GM19099 (cell line): Measurements from ENCODE around the gene PRSS53.

ENCODE experiments used
- POLR2A ChIP-seq: IDR thresholded peaks from 3 replicates; pipeline ENCODE4 v1.6.1; 2011; ENCODE audit warnings: low read depth; ENCODE audit not compliant: insufficient read length; ENCODE audit errors: extremely low read depth

The PRSS53 gene

GRCh38 chr16:31128711-31129567, 40.2 kb upstream of the PRSS53 start:
- no peak for TF ChIP-seq POLR2A

DNA sequence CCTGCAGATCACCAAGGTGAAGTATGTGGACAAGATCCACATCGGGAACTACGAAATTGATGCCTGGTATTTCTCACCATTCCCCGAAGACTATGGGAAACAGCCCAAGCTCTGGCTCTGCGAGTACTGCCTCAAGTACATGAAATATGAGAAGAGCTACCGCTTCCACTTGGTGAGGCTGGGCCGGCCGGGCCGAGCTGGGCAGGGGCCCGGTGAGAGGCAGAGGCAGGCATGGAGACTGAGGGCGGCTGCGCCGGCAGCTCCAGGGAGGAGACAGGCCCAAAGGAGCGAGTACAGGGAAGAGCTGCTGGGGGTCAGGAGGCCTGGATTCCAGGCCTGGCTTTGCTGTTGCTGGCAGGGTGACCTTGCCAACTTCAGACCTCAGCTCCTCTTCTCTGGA, 38.4 kb upstream of the PRSS53 start:
- no peak for TF ChIP-seq POLR2A

GRCh38 chr16:31125844-31126243, 37.1 kb upstream of the PRSS53 start:
- no peak for TF ChIP-seq POLR2A

GRCh38 chr16:31120129-31120528, 31.4 kb upstream of the PRSS53 start:
- no peak for TF ChIP-seq POLR2A

DNA sequence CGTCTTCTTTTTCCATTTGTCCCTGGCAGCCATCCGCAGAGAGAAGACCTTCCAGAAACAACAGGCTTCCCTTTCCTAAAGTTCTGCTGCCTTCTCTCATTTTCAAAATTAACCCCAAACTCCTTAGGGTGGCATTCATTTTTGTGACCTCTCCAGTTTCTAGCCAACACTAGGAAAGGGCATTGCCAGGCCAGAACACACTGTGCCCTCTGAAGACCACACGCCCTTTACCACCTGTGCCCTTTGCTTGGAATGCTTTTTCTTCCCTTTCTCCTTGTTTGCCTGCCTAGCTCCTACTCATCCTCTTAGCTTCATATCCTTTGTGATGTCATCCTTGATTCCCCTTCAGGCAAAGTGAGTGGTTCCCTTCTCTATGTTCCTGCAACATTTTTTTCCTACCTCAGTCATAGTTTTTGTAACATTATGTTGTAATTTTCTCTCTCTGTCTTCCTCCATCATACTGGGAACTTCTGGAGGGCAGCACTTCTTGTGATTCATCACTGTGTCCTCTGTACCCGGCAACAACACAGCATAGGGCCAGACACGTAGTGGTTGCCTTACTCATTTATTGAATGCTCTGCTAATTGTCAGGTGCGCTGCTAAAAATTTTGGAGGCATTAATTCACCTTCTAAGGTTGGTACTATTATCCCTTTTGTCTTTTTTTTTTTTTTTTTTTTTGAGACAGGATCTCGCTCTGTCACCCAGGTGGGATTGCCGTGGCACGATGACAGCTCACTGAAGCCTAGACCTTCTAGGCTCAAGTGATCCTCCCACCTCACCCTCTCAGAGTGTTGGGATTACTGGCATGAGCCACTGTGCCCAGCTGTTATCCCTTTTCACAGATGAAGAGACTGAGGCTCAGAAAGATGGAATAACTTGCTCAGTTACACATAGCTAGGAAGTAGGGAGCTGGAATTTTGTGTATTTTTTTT, 29.7 kb upstream of the PRSS53 start:
- no peak for TF ChIP-seq POLR2A

GRCh38 chr16:31117384-31118222, 28.9 kb upstream of the PRSS53 start, which contains the start of gene KAT8:
Gene KAT8, plus strand, starts transcription at chr16:31117664. Its CDS starts 18 bp downstream, at chr16:31117682.
- TF ChIP-seq POLR2A: peak; percentile 92

GRCh38 chr16:31114468-31114867, 25.7 kb upstream of the PRSS53 start:
- no peak for TF ChIP-seq POLR2A

GRCh38 chr16:31113121-31114120, 24.7 kb upstream of the PRSS53 start:
- no peak for TF ChIP-seq POLR2A

DNA sequence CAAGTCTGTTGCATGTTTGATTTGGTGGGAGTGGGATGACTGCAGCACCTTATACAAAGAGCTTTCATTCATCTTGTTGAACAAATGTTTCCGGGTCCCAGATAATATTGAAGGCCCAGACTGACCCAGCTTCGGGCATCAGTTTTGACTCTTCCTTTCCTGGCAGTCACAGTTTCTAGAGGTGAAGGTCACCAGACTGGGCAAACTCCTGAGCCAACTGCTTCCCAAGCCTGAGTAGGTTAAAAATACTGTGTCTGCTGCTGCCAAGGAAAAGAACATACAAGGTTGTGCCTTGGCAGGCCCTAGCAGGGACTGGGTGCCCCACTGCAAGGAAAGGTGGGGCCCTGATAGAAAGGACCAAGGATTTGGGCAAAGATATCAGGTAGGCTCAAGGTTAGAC, 24.0 kb upstream of the PRSS53 start:
- no peak for TF ChIP-seq POLR2A

DNA sequence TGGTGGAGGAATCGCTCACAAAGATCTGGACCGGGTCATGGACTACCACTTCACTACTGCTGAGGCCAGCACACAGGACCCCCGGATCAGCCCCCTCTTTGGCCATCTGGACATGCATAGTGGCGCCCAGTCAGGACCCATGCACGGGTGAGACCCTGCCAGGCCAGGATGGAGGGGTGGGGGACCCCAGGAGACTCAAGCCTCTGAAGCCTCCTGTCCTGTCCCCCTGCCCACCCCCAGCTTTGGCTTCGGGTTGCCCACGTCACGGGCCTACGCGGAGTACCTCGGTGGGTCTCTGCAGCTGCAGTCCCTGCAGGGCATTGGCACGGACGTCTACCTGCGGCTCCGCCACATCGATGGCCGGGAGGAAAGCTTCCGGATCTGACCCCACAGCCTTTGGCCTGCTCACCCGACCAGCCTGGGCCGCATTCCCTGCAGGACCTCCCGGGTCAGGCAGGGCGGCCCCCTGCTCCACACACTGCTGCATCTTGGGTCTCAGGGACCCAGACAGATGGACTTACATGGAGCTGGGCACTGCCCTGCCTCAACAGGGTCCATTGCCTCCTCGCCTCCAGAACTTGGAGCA, 23.2 kb upstream of the PRSS53 start:
- no peak for TF ChIP-seq POLR2A

DNA sequence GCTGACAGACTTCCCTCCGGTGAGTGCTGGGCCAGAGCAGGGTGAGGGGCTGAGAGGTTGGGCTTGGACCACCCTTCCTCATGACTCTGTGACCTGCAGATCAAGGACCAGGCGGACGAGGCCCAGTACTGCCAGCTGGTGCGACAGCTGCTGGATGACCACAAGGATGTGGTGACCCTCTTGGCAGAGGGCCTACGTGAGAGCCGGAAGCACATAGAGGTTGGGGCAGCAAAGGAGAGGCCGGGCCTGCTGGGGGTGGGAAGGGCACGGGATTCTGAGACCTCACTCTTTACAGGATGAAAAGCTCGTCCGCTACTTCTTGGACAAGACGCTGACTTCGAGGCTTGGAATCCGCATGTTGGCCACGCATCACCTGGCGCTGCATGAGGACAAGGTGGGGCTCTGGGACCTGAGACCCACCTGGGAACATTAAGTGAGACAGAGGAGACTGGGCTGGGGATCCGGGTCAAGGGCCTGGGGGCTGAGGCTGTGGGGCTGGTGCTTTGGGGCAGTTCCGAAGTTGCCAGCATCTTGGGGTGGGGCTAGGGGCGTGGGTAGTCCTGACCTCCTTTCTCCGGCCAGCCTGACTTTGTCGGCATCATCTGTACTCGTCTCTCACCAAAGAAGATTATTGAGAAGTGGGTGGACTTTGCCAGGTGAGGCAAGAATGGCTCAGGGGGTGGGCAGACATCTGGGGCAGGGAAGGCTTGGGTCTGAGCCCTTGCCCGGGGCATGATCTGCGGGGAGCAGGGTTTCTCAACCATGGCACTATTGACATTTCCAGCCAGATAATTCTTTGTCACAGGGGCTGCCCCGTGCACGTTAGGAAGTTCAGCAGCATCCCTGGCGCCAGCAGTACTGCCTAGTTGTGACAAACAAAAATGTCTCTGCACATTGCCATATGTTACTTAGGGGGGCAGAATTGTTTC, 21.6 kb upstream of the PRSS53 start:
- TF ChIP-seq POLR2A: no peak

GRCh38 chr16:31109622-31110021, 20.9 kb upstream of the PRSS53 start:
- TF ChIP-seq POLR2A: no peak
